Smooth muscle cell (in vitro differentiated cells): ENCODE measurements around the gene AP5B1. TPM values are rescaled to one million over a fixed set of nuclear protein-coding genes. Genes with fewer than 3 reads are reported as not detected.

Source experiments
- DNase-seq: peaks from one replicate; lab custom pipeline; 2025; ENCODE audit not compliant: unreplicated experiment; lab: John Stamatoyannopoulos, UW
- H2AFZ ChIP-seq: fragments of 200-600 bp; sonication (generic); 2 replicates; pipeline ENCODE4 v1.6.0; 2016; ENCODE audit warnings: antibody characterized with exemption, low read depth, mild to moderate bottlenecking
- H3F3A ChIP-seq: fragments of 200-600 bp; sonication (generic); 2 replicates; pipeline ENCODE4 v1.6.0; 2017; ENCODE audit warnings: antibody characterized with exemption, low read depth
- H3K27ac ChIP-seq: fragments of 200-600 bp; sonication (generic); 2 replicates; pipeline ENCODE4 v1.5.1; 2016; ENCODE audit warnings: low read depth, mild to moderate bottlenecking
- H3K27me3 ChIP-seq: fragments of 200-600 bp; sonication (generic); 2 replicates; pipeline ENCODE4 v1.6.1; 2016; ENCODE audit warnings: low read depth, mild to moderate bottlenecking
- H3K36me3 ChIP-seq: fragments of 200-600 bp; sonication (generic); 2 replicates; pipeline ENCODE4 v1.5.1; 2016; ENCODE audit warnings: low read depth
- H3K4me1 ChIP-seq: fragments of 200-600 bp; sonication (generic); 2 replicates; pipeline ENCODE4 v1.5.1; 2016; ENCODE audit warnings: low read depth
- H3K4me2 ChIP-seq: fragments of 200-600 bp; sonication (generic); 2 replicates; pipeline ENCODE4 v1.6.0; 2016; ENCODE audit warnings: mild to moderate bottlenecking
- H3K4me3 ChIP-seq: fragments of 200-600 bp; sonication (generic); 2 replicates; pipeline ENCODE4 v1.5.1; 2016; ENCODE audit warnings: mild to moderate bottlenecking
- H3K79me2 ChIP-seq: fragments of 200-600 bp; sonication (generic); 2 replicates; pipeline ENCODE4 v1.6.0; 2016; ENCODE audit warnings: low read depth, mild to moderate bottlenecking
- H3K9ac ChIP-seq: fragments of 200-600 bp; sonication (generic); 2 replicates; pipeline ENCODE4 v1.6.0; 2016; ENCODE audit warnings: low read depth
- H3K9me3 ChIP-seq: fragments of 200-600 bp; sonication (generic); replicated peaks from 2 replicates; pipeline ENCODE4 v1.5.1; 2016; ENCODE audit warnings: low read depth
- H4K20me1 ChIP-seq: fragments of 200-600 bp; sonication (generic); 2 replicates; pipeline ENCODE4 v1.6.0; 2016; ENCODE audit warnings: low read depth
- WGBS: methylation state at CpG from one replicate; pipeline ENCODE4 v1.1.7; 2016; ENCODE audit warnings: low lambda C conversion rate; 5-methylcytosine and 5-hydroxymethylcytosine counted together
- polyA plus RNA-seq: library from polyadenylated mRNA; unstranded; fragments of >200 nt; fragmentation: Nextera tagmentation; extraction: Ambion mirVana; gene quantifications from 2 replicates; pipeline ENCODE4 v1.2.1, GENCODE V29; 2016
- total RNA-seq: library from RNA; depleted of rRNA; stranded (reverse); fragments of >200 nt; gene quantifications from 2 replicates; pipeline ENCODE4 v1.2.3, GENCODE V29; 2014
- TF ChIP-seq, protein P1 (sequence below): fragments of 200-600 bp; sonication (generic); IDR thresholded peaks from 2 replicates; pipeline ENCODE4 v1.5.1; 2017; ENCODE audit warnings: borderline replicate concordance, mild to moderate bottlenecking, antibody characterized with exemption; ENCODE audit not compliant: insufficient read depth, poor library complexity, severe bottlenecking

Gene AP5B1
- total and polyA plus RNA-seq, 2 experiments from 2014 or later: 6.2 to 7.7 TPM

DNA sequence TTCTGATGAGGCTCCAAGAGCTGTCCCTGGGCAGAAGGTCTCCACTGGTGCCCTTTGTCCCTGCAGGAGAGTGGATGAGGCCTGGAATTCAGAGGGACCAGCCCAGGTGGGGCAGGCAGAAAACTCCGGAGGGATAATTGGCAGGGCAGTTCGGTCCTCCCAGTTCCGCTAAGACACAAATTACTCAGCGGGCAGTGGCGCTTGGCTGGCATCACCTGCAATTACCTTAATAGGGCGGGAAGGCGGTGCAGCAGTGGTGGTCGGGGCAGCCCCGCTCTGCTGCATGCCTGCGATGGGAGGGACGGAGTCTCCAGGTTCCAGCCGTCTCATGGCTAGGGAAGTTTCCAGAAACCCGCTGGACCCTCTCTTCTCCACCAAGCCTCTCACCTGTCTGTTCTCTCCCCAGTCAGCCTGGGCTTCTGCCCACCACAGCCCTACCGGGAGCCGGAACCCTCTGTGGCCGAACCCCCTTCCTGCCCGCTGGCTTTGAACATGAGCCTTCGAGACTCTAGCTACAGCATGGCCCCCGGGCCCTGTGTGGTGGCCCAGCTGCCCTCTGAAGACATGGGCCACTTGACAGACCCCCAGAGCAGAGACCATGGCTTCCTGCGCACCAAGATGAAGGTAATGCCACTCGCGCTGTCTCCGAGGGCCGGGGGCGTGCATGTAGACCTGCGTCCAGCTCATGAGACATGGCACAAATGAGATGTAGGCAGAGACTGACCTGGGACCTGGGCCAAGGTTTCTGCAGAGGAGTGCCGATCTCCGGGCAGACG is 13.0 kb upstream of the AP5B1 start:
- TF ChIP-seq, protein P1, sequence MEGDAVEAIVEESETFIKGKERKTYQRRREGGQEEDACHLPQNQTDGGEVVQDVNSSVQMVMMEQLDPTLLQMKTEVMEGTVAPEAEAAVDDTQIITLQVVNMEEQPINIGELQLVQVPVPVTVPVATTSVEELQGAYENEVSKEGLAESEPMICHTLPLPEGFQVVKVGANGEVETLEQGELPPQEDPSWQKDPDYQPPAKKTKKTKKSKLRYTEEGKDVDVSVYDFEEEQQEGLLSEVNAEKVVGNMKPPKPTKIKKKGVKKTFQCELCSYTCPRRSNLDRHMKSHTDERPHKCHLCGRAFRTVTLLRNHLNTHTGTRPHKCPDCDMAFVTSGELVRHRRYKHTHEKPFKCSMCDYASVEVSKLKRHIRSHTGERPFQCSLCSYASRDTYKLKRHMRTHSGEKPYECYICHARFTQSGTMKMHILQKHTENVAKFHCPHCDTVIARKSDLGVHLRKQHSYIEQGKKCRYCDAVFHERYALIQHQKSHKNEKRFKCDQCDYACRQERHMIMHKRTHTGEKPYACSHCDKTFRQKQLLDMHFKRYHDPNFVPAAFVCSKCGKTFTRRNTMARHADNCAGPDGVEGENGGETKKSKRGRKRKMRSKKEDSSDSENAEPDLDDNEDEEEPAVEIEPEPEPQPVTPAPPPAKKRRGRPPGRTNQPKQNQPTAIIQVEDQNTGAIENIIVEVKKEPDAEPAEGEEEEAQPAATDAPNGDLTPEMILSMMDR: no peak
- 94% methylated on average over 27 of the region's 29 CpGs for WGBS

GRCh38 chr11:65793144-65793581 is 12.4 kb upstream of the AP5B1 start:
- Histone ChIP-seq H3K36me3 (no peaks in the 10 kb centered on the region), H3K4me1 (peaks cover 10% of the 10 kb centered on the region), H3K79me2 (peaks cover 4% of the 10 kb centered on the region), H3K27me3 (peaks cover 13% of the 10 kb centered on the region), H3K9ac (no peak overlapping the region), H3F3A (no peaks in the 10 kb centered on the region), H2AFZ (no peak overlapping the region), H4K20me1 (peaks cover 3% of the 10 kb centered on the region), H3K4me3 (no peak overlapping the region), H3K4me2 (no peak overlapping the region), H3K27ac (peak overlapping the region; percentile 52), H3K9me3 (no peaks in the 10 kb centered on the region)
- 69% methylated on average over 16 of the region's 16 CpGs for WGBS
- TF ChIP-seq, protein P1: no peak
- DNase-seq: no peak

More for the DNA sequence above, 13.0 kb upstream of the AP5B1 start:
- H3K9ac ChIP-seq: no peak overlapping the region
- H2AFZ ChIP-seq: no peak overlapping the region
- no peak overlapping the region for H3K4me2 ChIP-seq
- no peaks in the 10 kb centered on the region for H3K79me2 ChIP-seq
- no peak for DNase-seq
- no peak overlapping the region for H3K27ac ChIP-seq
- H3K4me3 ChIP-seq: no peak overlapping the region
- no peaks in the 10 kb centered on the region for H3K36me3 ChIP-seq
- no peaks in the 10 kb centered on the region for H3K9me3 ChIP-seq
- peaks cover 3% of the 10 kb centered on the region for H4K20me1 ChIP-seq
- H3K4me1 ChIP-seq: peaks cover 10% of the 10 kb centered on the region
- peaks cover 6% of the 10 kb centered on the region for H3K27me3 ChIP-seq
- H3F3A ChIP-seq: no peaks in the 10 kb centered on the region

DNA sequence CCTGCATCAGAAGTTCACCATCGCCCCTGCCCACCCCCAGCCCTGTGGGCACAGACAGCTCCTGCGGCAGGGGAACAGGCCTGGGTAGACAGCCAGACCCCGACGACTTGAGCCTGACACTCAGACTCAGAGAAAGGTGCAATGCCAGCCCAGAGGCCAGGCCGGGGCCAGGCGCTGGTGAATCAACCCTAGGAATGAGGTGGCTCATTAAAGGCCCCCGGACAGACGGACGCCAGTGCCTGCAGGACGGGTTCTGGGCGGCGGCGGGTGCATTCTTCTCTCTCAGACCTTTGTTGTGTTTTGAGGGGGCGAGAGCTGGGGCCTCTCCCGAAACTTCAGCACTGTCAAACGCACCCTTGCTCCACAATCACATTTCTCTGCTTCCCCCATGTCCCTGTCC is 11.7 kb upstream of the AP5B1 start:
- peak overlapping the region; percentile 0 for H3K4me2 ChIP-seq
- H3K36me3 ChIP-seq: no peaks in the 10 kb centered on the region
- H3K9me3 ChIP-seq: no peaks in the 10 kb centered on the region
- no peaks in the 10 kb centered on the region for H3F3A ChIP-seq
- no peak overlapping the region for H2AFZ ChIP-seq
- peaks cover 3% of the 10 kb centered on the region for H4K20me1 ChIP-seq
- peak overlapping the region; percentile 52 for H3K27ac ChIP-seq
- no peak overlapping the region for H3K9ac ChIP-seq
- peaks cover 20% of the 10 kb centered on the region for H3K27me3 ChIP-seq
- TF ChIP-seq, protein P1: no peak
- no peak for DNase-seq
- no peak overlapping the region for H3K4me3 ChIP-seq
- WGBS: 67% methylated on average over 15 of the region's 16 CpGs
- H3K79me2 ChIP-seq: peaks cover 4% of the 10 kb centered on the region
- H3K4me1 ChIP-seq: peaks cover 13% of the 10 kb centered on the region
